DMS114 treated with DMSO at 0.1 percent for 48 hours (cell line): ENCODE data around the gene SERPINI1.
"Not testable (repeated sequence)": the region's sequence is repeated elsewhere in the genome, so short reads cannot be mapped to it uniquely, and the experiment has no call there.

ENCODE experiments used
- DNase-seq: peaks from one replicate; lab custom pipeline; 2025; ENCODE audit not compliant: unreplicated experiment; lab: John Stamatoyannopoulos, UW

Gene SERPINI1

DNA sequence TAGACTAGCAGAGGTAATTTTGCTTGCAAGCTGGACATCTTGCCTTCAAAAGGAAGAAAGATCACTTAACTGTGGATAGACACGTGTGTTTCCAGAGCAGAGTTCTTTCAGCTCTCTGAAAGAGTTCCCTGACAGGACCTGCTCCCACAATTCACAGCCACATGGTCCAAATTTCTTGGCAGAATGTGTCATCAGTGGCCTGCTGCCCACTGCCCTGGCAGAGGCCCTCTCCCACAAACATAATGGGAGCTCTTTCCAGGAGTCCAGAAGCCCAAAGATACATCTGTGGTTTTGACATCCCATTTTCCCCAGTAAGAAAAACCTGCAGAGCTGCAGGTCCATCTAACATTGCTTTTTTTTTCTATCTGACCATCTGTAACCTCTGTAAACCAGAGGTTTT is 48.3 kb downstream of the SERPINI1 start:
- DNase-seq: no peak

GRCh38 chr3:167785790-167786189 is 50.3 kb downstream of the SERPINI1 start:
- DNase-seq: no peak

GRCh38 chr3:167787440-167787839 is 51.9 kb downstream of the SERPINI1 start:
- DNase-seq: no peak

DNA sequence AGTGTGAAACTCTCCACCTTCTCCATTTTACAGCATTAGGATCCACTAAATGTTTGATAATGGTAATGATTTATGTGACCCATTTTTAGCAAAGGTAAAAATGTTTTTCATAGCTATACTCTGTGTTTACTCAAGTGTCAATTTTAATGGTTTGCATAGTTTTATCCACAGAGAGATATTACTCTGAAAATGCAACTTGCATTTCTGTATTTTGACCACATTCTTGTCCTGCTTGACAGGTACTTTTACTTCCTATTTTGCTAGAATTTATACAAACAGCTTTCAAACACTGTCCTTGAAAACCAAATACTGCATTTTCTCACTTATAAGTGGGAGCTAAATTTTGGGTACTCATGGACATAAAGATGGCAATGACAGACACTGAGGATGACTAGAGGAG is 62.9 kb downstream of the SERPINI1 start:
- DNase-seq: no peak

- DNase-seq: no peak
These were observed 73.4 kb downstream of the SERPINI1 start for GRCh38 chr3:167808910-167809309.

- DNase-seq: no peak
These were observed 74.7 kb downstream of the SERPINI1 start for GRCh38 chr3:167810236-167810635.

DNA sequence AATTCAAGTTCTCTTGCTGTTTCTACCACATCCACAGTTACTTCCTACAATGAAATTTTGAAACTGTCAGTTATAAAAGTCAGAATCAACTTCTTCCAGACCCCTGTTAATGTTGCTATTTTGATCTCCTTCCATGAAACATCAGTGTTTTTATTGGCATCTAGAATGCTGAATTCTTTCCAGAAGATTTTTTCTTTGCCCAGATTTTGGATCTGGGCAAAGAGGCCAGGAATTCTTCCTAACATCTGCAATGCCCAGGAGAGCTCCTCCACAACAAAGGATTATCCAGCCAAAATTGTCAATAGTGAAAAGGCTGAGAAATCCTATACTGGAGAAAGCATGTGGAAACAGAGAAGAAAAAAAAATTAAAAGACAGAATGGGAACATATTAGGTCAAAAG is 75.5 kb downstream of the SERPINI1 start:
- no peak for DNase-seq

- no peak for DNase-seq
These were observed 77.9 kb downstream of the SERPINI1 start for GRCh38 chr3:167813169-167814123.

DNA sequence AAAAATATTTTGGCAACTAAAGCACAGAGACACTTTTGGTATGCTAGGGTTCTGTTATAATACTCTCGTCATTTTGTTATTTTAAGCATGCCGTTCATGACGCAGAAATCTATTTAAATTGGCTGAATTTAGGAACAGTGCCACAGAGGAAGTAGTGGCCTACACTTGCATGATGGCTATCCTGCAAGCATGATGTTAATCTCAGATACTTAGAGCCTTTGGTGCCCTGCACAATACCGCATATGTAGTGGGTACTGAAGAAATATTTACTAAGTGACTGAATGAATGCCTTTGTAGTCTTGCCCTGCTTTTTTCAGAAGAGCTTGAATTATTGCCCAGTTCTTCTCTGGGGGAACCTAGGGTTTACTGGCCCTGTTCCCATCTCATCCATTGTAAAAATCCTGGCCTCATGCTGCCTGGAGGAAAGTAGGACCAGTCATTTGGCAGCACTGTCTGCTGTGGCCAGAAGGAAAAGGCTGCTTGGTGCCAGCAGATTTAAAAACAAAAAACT is 79.0 kb downstream of the SERPINI1 start:
- no peak for DNase-seq

- DNase-seq: no peak
These were observed 81.4 kb downstream of the SERPINI1 start for GRCh38 chr3:167816953-167817352.

DNA sequence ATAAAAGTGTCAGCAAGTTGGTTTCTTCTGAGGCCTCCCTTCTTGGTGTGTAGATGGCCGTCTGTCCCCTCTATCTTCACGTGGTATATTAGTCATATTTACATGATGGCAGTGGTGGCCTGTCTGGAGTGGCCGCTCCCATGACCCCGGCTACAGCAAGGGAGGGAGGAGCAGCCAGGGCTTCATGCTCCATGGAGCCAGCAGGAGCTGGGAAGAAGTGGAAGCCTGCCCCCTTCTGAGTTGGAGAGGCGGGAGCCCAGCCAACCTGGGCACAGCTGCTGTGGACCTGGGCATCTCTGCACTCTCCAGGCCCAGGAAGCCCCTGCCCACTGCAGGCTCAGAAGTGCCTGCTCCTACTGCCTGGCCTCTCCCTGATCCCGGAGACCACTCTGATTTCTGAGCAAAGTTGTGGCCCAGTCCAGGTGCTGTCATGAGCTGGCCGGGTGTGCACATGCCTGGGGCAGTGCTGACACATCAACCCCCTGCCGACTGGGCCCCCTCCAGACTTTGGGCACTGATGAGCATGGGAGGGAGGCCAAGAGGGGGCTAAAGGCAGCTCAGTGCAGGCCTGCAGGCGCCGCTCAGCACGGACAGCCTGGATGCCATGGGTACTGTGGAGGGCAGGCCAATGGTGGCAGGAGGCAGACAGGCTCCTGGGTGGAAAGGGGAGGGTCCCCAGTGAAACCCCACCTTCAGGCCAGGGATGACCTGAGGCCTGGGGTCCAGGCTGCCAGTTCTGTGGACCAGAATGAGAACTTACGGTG is 84.8 kb downstream of the SERPINI1 start:
- DNase-seq: no peak

DNA sequence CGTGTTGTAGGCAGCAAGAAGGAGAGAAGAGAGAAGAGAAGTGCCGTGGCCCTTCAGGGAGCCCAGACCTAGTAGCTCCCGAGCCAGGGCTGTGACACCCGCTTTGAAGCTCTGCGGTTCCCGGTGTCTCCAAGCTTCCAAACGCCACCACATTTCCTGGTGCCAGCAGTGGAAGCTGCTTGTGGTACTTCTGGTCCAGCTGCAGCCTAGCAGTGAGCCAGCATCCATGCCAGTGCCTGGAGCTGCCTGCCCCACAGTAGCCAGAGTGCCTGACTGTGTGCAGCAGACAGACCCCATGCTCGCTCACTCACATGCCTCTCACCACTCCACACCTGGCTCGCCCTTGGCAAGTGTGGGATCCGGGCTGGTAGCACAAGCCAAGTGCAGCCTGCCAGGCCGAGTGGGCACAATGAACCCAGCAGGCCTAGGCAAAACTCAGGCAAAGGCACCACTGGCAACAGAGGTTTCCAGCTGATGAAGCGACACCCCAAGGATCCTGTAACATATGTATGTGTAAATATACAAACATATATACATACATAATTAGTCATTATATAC is 85.8 kb downstream of the SERPINI1 start:
- no peak for DNase-seq

GRCh38 chr3:167823738-167824137 is 88.2 kb downstream of the SERPINI1 start:
- DNase-seq: no peak

DNA sequence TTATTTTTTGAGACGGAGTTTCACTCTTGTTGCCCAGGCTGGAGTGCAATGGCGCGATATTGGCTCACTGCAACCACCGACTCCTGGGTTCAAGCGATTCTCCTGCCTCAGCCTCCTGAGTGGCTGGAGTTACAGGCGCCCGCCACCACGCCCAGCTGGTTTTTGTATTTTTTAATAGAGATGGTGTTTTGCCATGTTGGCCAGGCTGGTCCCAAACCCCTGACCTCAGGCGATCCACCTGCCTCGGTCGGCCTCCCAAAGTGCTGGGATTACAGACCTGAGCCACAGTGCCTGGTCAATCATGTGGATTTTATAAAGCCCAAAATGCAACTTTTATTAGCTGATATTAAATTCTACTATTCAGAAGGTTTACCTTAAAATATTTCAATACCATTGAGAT is 92.1 kb downstream of the SERPINI1 start:
- DNase-seq: not testable (repeated sequence)

GRCh38 chr3:167829071-167829470 is 93.5 kb downstream of the SERPINI1 start:
- no peak for DNase-seq

- no peak for DNase-seq
These were observed 94.5 kb downstream of the SERPINI1 start for GRCh38 chr3:167830007-167830406.

- no peak for DNase-seq
These were observed 99.8 kb downstream of the SERPINI1 start for GRCh38 chr3:167835359-167835758.

DNA sequence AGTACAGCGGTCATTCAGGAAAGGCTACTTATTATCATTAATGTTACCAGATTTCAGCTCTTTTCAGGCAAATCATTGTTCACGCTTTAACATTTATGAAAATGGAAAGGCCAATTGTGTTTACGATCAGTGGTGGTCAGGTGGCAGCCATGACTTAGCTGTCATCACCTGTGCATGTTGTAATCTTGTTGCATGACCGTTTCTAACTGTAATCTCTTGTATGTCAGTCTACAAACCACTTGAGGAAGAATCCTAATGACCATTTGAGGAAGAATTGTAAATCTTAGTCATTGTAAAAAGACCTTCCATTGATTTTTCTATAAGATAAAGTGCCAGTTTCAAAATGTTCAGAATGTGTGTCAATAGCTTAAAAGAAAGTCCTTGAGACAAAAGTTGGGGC is 100.4 kb downstream of the SERPINI1 start:
- DNase-seq: no peak

- DNase-seq: no peak
These were observed 101.9 kb downstream of the SERPINI1 start for GRCh38 chr3:167837466-167837865.

DNA sequence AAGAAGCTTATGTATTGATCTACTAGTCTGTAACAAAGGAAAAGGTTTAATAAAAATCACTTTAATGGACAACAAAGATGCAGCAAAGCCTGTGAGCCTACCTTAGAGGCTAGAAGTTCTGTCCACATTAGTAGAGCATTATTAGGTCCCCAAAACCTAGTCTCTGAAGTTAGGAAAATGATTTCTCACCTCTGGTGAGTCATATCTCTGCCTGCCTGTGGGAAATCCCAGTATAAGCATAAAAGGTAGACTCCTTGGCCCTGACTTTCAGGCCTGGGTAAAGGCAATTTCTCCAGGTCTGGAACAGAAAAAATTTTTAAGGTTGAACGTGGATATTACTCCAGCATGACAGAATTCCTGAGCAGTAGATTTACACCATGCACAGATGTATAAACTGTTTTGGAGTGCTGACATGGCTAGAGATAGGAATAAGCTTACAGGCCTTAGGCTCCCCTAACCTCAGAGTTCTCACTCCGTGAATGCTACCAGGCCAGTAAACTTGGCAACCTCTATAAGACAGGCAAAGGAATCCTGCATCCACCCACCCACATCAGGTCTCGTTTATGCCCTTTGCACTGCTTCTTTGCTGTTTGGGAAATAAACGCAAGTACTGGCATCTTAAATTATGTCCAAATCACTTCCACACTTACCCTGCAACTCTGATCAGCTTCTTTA is 104.1 kb downstream of the SERPINI1 start:
- no peak for DNase-seq

- no peak for DNase-seq
These were observed 104.7 kb downstream of the SERPINI1 start for GRCh38 chr3:167840247-167840646.
